22Rv1 (cell line): Measurements from ENCODE around the gene ADNP.

ENCODE experiments used
- CTCF ChIP-seq: fragments of 450-650 bp; IDR thresholded peaks from 2 replicates; pipeline ENCODE4 v1.5.1; 2017; ENCODE audit warnings: mild to moderate bottlenecking
- ZFX ChIP-seq: fragments of 450-650 bp; IDR thresholded peaks from 2 replicates; pipeline ENCODE4 v1.6.1; 2017; ENCODE audit warnings: antibody characterized with exemption, borderline replicate concordance

GRCh38 chr20:50968289-50968688 lies 37.1 kb upstream of the ADNP start:
- no peak for TF ChIP-seq CTCF
- no peak for TF ChIP-seq ZFX
